Measurements from ENCODE around the gene GTF2F2.

- no peak for TF ChIP-seq GATA3 (IDR thresholded peaks at IDR 0.05; ENCODE audit: low read depth, low read length)
- TF ChIP-seq GATA2 (IDR thresholded peaks at IDR 0.05; ENCODE audit: low read depth, low read length): no peak
These were observed 6.8 kb upstream of the GTF2F2 start for GRCh38 chr13:45113233-45114224.

Measured in SH-SY5Y (cell line).